Glutamatergic neuron (in vitro differentiated cells): Measurements from ENCODE around the gene TSPAN2. TPM values are rescaled to one million over a fixed set of nuclear protein-coding genes. Genes with fewer than 3 reads are reported as not detected.

ENCODE experiments used
- DNase-seq: peaks from one replicate; pipeline ENCODE4 v3.0.0; 2022
- H3K27ac Mint-ChIP-seq: one replicate; pipeline ENCODE4 v1.8.0; 2020; ENCODE audit warnings: mild to moderate bottlenecking, mixed read lengths, inconsistent platforms; ENCODE audit not compliant: unreplicated experiment
- H3K27me3 Mint-ChIP-seq: one replicate; pipeline ENCODE4 v1.8.0; 2020; ENCODE audit warnings: mild to moderate bottlenecking, moderate library complexity, mixed read lengths, inconsistent platforms; ENCODE audit not compliant: unreplicated experiment
- H3K36me3 Mint-ChIP-seq: one replicate; pipeline ENCODE4 v1.8.0; 2020; ENCODE audit warnings: mild to moderate bottlenecking, mixed read lengths, inconsistent platforms; ENCODE audit not compliant: unreplicated experiment
- H3K4me1 Mint-ChIP-seq: one replicate; pipeline ENCODE4 v1.8.0; 2020; ENCODE audit warnings: mild to moderate bottlenecking, low read depth, mixed read lengths, inconsistent platforms; ENCODE audit not compliant: unreplicated experiment
- H3K4me3 Mint-ChIP-seq: one replicate; pipeline ENCODE4 v1.8.0; 2020; ENCODE audit warnings: mild to moderate bottlenecking, mixed read lengths, inconsistent platforms; ENCODE audit not compliant: unreplicated experiment
- H3K9me3 Mint-ChIP-seq: one replicate; pipeline ENCODE4 v1.8.0; 2020; ENCODE audit warnings: mild to moderate bottlenecking, moderate library complexity, mixed read lengths, inconsistent platforms; ENCODE audit not compliant: unreplicated experiment
- total RNA-seq: library from RNA; stranded (reverse); fragmentation: NEBNext Ultra II Directional; extraction: Animal tissue kit (Norgen Biotek cat#: 25700); gene quantifications from one replicate; pipeline ENCODE4 v1.2.1, GENCODE V29; 2021; ENCODE audit not compliant: unreplicated experiment
- TF ChIP-seq, protein P1 (sequence below): fragments of 200-600 bp; sonication (generic); IDR thresholded peaks from one replicate; pipeline ENCODE4 v1.5.0; 2021; ENCODE audit not compliant: partially characterized antibody, unreplicated experiment

TSPAN2 gene
- total RNA-seq, 1 donor from 2014 or later, result 11.2 TPM

DNA sequence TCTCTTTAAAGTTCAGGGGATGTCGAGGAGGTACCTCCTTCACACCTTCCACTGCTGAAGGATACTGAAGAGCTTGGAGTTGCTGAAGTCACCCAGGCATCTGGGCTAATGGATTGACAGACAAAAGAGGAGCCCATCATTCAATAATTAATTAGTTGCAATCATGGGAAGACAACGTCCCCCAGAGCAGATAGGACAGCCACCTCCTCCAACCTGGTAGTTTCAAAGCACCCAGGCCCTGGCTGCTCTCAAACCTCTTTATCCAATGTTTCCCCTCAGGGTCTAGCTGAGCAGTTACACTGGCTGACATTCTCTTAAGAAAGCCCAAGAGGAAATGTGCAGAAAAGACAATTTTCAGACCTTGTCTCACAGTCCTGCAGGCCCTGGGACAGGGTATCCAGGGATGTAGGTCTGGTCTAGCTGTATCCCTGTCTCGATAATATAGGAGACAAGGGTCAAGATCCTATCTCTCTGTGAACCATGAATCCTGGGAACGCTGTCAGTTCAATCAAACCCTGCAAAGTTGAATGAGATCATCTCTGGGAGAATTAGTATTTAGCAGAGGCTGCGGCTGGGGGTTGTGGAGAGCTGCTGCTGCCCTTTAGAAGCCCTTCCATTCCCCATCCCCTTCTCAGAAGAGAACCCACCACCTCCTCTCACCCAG lies 1.1 kb downstream of the TSPAN2 start:
- Mint-ChIP-seq H3K4me1 (peaks cover 3% of the 10 kb centered on the region), H3K9me3 (peaks cover 5% of the 10 kb centered on the region)
- TF ChIP-seq, protein P1, sequence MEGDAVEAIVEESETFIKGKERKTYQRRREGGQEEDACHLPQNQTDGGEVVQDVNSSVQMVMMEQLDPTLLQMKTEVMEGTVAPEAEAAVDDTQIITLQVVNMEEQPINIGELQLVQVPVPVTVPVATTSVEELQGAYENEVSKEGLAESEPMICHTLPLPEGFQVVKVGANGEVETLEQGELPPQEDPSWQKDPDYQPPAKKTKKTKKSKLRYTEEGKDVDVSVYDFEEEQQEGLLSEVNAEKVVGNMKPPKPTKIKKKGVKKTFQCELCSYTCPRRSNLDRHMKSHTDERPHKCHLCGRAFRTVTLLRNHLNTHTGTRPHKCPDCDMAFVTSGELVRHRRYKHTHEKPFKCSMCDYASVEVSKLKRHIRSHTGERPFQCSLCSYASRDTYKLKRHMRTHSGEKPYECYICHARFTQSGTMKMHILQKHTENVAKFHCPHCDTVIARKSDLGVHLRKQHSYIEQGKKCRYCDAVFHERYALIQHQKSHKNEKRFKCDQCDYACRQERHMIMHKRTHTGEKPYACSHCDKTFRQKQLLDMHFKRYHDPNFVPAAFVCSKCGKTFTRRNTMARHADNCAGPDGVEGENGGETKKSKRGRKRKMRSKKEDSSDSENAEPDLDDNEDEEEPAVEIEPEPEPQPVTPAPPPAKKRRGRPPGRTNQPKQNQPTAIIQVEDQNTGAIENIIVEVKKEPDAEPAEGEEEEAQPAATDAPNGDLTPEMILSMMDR, result no peak

DNA sequence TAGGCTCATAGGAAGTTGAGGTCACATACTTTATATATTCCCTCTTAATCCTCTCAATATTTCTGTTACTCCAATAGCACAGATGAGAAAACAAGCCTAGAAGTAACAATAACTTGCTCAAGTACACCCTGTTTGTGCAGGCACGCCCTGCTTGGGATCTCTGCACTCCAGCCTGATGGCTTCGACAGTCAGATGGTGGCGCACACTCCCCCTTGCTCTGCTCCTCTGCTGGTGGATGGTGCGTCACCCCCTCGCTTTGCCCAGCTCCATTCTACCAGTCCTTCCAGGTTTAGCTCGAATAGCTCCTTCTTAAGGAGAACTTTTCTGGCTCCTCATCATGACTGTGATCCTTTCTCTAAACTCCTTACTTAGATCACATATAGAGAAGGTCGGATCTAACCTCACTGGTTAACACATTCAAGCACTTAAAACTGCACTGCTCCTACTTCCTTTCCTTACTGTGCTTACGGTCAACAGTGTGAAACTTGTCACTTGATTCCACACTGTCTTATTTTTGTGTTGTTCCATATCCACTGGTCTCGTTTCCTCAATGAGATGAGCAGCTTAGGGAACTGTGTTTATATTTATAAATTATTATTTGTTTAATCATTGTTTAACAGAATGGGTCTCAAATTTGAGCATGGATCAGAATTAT lies 3.0 kb downstream of the TSPAN2 start:
- no peaks in the 10 kb centered on the region for H3K36me3 Mint-ChIP-seq
- no peak overlapping the region for H3K4me3 Mint-ChIP-seq
- no peak overlapping the region for H3K27ac Mint-ChIP-seq
- TF ChIP-seq, protein P1, result no peak
- H3K4me1 Mint-ChIP-seq, result peaks cover 3% of the 10 kb centered on the region
- no peak for DNase-seq
- peaks cover 9% of the 10 kb centered on the region for H3K27me3 Mint-ChIP-seq
- peaks cover 5% of the 10 kb centered on the region for H3K9me3 Mint-ChIP-seq

More for the DNA sequence above, 1.1 kb downstream of the TSPAN2 start:
- H3K27ac Mint-ChIP-seq, result peak overlapping the region; percentile 80
- H3K4me3 Mint-ChIP-seq, result peak overlapping the region; percentile 88
- peaks cover 7% of the 10 kb centered on the region for H3K27me3 Mint-ChIP-seq
- DNase-seq, result no peak
- H3K36me3 Mint-ChIP-seq, result no peaks in the 10 kb centered on the region

DNA sequence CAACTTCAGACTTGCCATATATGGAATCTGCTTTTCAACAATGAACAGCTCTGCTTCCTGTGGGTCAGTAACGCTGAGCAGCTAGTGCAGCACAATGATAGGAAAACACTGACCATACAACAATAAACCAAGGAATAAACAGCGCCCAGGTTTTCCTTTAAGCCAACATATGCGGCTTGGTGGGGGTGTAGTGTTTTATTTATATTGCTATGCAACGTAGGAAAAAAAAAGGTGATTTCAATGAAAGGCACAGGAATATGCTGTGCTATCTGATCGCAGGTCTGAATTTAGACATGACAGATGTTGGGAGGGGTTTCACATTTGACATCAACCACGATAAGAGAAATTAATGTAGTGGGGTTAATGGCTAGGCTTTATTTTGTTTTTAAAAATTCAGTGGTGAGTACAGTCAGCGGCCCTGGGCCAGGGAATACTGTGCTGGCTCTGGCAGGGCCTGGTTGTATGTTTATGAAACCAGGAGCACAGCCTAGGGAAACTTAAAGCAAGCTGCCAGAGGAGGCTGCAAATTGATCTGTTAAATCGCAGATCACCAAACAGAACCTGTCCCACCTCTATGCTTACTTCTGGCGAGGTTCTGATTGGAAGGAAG lies 4.3 kb downstream of the TSPAN2 start:
- no peak for DNase-seq
- TF ChIP-seq, protein P1, result no peak
- Mint-ChIP-seq H3K9me3 (peaks cover 5% of the 10 kb centered on the region), H3K27ac (no peak overlapping the region), H3K4me1 (peaks cover 3% of the 10 kb centered on the region), H3K36me3 (no peaks in the 10 kb centered on the region), H3K27me3 (peaks cover 9% of the 10 kb centered on the region), H3K4me3 (no peak overlapping the region)

DNA sequence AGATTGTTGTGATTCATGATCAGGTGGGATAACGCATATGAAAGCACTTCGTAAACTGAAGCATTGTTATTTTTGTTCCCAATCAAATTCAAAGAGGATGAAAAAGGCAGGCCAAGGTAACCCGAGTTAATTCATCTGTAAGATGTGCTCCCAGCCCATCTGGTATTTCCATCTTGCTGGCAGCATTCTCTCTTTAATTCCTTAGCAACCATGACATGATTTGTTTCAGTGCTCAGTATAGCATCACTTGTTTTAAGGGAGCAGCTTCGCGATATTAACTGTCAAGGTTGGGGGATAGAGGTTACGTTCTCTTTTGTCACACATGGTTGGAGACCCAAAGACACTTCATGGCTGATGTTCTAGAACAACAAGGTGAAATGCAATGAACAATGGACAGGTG lies 6.4 kb downstream of the TSPAN2 start:
- DNase-seq, result no peak
- Mint-ChIP-seq H3K36me3 (no peaks in the 10 kb centered on the region), H3K27ac (no peak overlapping the region), H3K4me1 (peaks cover 6% of the 10 kb centered on the region), H3K27me3 (peaks cover 3% of the 10 kb centered on the region), H3K4me3 (no peak overlapping the region), H3K9me3 (peaks cover under 1% of the 10 kb centered on the region)
- TF ChIP-seq, protein P1, result no peak

DNA sequence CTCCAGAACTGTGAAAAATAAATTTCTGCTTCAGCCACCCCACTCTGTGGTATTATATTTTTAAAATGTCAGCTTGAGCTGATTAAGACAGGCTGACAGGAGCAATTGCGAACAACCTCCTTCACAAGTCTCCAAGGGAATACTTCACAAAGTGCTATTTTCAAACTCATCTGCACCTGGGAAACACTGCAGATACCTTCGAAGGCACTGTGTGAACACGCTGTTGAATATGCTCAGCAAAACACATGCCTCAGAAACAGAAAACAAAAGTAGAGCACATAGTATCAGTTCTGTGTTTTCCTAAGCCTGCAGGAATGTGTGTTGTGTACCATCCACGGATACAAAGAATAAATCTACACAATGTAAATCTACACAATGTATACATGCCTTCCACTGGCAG lies 10.6 kb downstream of the TSPAN2 start:
- Mint-ChIP-seq H3K36me3 (no peaks in the 10 kb centered on the region), H3K27me3 (peaks cover 2% of the 10 kb centered on the region), H3K4me1 (peaks cover 6% of the 10 kb centered on the region), H3K9me3 (no peaks in the 10 kb centered on the region), H3K4me3 (no peak overlapping the region), H3K27ac (peak overlapping the region; percentile 68)
- TF ChIP-seq, protein P1, result no peak
- no peak for DNase-seq
